Amniotic epithelial cell (primary cell): ENCODE data around the gene SIN3B.
A peak's percentile ranks its signal among the peaks of the same experiment; 100 is the strongest.
"Not testable (repeated sequence)": the region's sequence is repeated elsewhere in the genome, so short reads cannot be mapped to it uniquely, and the experiment has no call there.

Experiments used
- DNase-seq: peaks from one replicate; pipeline ENCODE4 v3.0.0-alpha.2; 2010; ENCODE audit warnings: low read depth

SIN3B gene

GRCh38 chr19:16867211-16867610, 38.0 kb downstream of the SIN3B start:
- DNase-seq: peak; percentile 61

GRCh38 chr19:16868423-16869130, 39.4 kb downstream of the SIN3B start:
- DNase-seq: no peak

GRCh38 chr19:16869331-16869972, 40.3 kb downstream of the SIN3B start:
- DNase-seq: no peak

- DNase-seq: no peak
Measured at GRCh38 chr19:16871871-16872270, 42.7 kb downstream of the SIN3B start.

- DNase-seq: no peak
Measured at GRCh38 chr19:16872728-16873127, 43.5 kb downstream of the SIN3B start.

GRCh38 chr19:16873594-16873993, 44.4 kb downstream of the SIN3B start:
- DNase-seq: no peak

- DNase-seq: no peak
Measured at GRCh38 chr19:16874250-16874977, 45.2 kb downstream of the SIN3B start.

- DNase-seq: not testable (repeated sequence)
Measured at GRCh38 chr19:16874978-16875299, 45.7 kb downstream of the SIN3B start.

GRCh38 chr19:16875584-16876555, 46.7 kb downstream of the SIN3B start:
- no peak for DNase-seq

GRCh38 chr19:16876904-16877361, 47.7 kb downstream of the SIN3B start:
- DNase-seq: peak; percentile 64

- DNase-seq: no peak
Measured at GRCh38 chr19:16877581-16877980, 48.4 kb downstream of the SIN3B start.

- no peak for DNase-seq
Measured at GRCh38 chr19:16878181-16878965, 49.2 kb downstream of the SIN3B start.

- no peak for DNase-seq
Measured at GRCh38 chr19:16880884-16881554, 51.8 kb downstream of the SIN3B start.

GRCh38 chr19:16882146-16882545, 52.9 kb downstream of the SIN3B start:
- no peak for DNase-seq

- no peak for DNase-seq
Measured at GRCh38 chr19:16883522-16883921, 54.3 kb downstream of the SIN3B start.

GRCh38 chr19:16885166-16885565, 56.0 kb downstream of the SIN3B start:
- no peak for DNase-seq

- DNase-seq: peak; percentile 73
Measured at GRCh38 chr19:16886305-16886880, 57.2 kb downstream of the SIN3B start.

GRCh38 chr19:16887353-16888265, 58.4 kb downstream of the SIN3B start:
- DNase-seq: no peak
